Fibroblast of pulmonary artery (primary cell): ENCODE data around the gene CLSTN2.
A peak's percentile ranks its signal among the peaks of the same experiment; 100 is the strongest.
"Not testable (repeated sequence)": the region's sequence is repeated elsewhere in the genome, so short reads cannot be mapped to it uniquely, and the experiment has no call there.

Experiments used
- DNase-seq: peaks from one replicate; pipeline ENCODE4 v3.0.0-alpha.2; 2010; ENCODE audit warnings: low read depth
- H3K4me3 ChIP-seq: replicated peaks from 2 replicates; pipeline ENCODE4 v1.5.1; 2011; ENCODE audit warnings: low read depth, mild to moderate bottlenecking, control low read depth, low read length, moderate library complexity
- CTCF ChIP-seq: IDR thresholded peaks from 2 replicates; pipeline ENCODE4 v1.5.1; 2011; ENCODE audit warnings: mild to moderate bottlenecking, control low read depth, low read length, inconsistent platforms; ENCODE audit errors: missing control alignments

The CLSTN2 gene

GRCh38 chr3:140403608-140404007 is 468.6 kb downstream of the CLSTN2 start:
- TF ChIP-seq CTCF = no peak
- DNase-seq = no peak
- H3K4me3 ChIP-seq = no peak overlapping the region

DNA sequence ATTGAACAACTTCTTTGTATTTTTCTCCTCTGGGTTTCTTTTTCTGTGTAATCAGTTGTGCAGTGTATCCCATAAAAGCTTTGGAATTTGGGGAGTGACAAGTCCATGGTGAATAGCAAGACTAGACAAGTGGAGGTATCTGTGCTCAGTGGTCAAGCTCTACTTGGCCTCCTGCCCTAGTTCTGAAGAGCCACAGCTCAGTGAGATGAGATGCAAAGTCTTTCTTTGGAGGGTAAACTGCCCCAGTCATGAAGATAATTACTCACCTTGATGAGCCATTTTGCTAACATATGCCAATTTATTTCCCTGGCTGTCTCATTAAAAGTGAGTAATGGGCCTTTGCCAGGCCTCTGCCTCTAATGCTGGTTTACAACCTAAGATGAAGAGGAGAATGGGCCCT is 471.7 kb downstream of the CLSTN2 start:
- H3K4me3 ChIP-seq = no peak overlapping the region
- DNase-seq = no peak
- TF ChIP-seq CTCF = no peak

DNA sequence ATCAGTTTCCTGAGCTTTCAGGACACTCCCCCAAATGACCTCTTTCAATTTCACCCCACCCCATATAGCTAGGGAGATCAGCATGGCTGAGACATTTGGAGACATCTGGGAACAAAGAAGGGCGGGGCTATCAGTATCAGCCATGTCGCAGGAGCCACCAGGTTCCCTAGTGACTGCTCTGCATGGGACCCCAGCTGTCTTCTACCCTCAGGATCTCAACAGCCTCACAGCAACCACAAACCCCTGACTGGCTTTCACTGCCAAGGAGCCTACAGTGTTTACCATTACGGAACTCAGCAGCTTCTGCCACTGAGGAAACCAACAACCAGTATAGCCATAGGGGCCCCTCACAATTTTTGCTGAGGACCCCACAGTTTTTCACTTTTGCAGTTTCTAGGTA is 473.3 kb downstream of the CLSTN2 start:
- no peak for TF ChIP-seq CTCF
- no peak overlapping the region for H3K4me3 ChIP-seq
- DNase-seq = no peak

DNA sequence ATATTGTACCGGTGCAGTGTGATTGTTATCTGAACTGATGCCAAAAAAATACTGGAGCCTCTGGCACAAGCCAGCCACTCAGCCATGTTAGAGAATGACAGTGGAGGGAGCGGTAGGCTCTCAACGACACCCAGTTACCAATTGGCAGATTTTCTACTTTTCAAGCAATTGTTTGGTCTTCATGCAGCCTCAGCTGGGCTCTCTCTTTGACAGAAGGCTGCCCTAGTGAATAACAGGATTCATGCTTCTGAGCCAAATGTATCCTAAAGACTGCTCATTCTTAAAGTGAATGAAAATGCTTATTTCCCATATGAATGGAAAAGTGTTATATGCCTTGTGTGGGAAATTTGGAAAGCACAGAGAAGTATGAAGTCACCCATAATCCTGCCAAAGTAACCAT is 481.7 kb downstream of the CLSTN2 start:
- DNase-seq = no peak
- TF ChIP-seq CTCF = no peak
- no peak overlapping the region for H3K4me3 ChIP-seq

- peak; percentile 74 for DNase-seq
- TF ChIP-seq CTCF = no peak
- no peak overlapping the region for H3K4me3 ChIP-seq
These were observed 485.8 kb downstream of the CLSTN2 start for GRCh38 chr3:140420621-140421357.

GRCh38 chr3:140421884-140422283 is 486.9 kb downstream of the CLSTN2 start:
- H3K4me3 ChIP-seq = no peak overlapping the region
- no peak for DNase-seq
- no peak for TF ChIP-seq CTCF

- TF ChIP-seq CTCF = no peak
- DNase-seq = no peak
- no peak overlapping the region for H3K4me3 ChIP-seq
These were observed 488.2 kb downstream of the CLSTN2 start for GRCh38 chr3:140423146-140423545.

- not testable (repeated sequence) for DNase-seq
These were observed 488.6 kb downstream of the CLSTN2 start for GRCh38 chr3:140423574-140423973.

More at GRCh38 chr3:140423574-140423973, 488.6 kb downstream of the CLSTN2 start:
- H3K4me3 ChIP-seq = not testable (repeated sequence)
